ENCODE data around the gene LMTK2.
A peak's percentile ranks its signal among the peaks of the same experiment; 100 is the strongest.

The LMTK2 gene

GRCh38 chr7:98229991-98230745 is 123.5 kb downstream of the LMTK2 start:
- no peak for TF ChIP-seq CTCF (IDR thresholded peaks at IDR 0.05; ENCODE audit: poor library complexity, severe bottlenecking)
- ATAC-seq (ENCODE audit: low read depth): no peak
- H3K4me1 ChIP-seq (ENCODE audit: insufficient read depth, poor library complexity, severe bottlenecking): no peaks in the 10 kb centered on the region
- peak; percentile 54 for DNase-seq (ENCODE audit: low spot score)
- H3K27me3 ChIP-seq (ENCODE audit: insufficient read depth, poor library complexity, severe bottlenecking): no peaks in the 10 kb centered on the region
- H3K27ac ChIP-seq (ENCODE audit: poor library complexity, severe bottlenecking): no peak overlapping the region
- no peak overlapping the region for H3K4me3 ChIP-seq (ENCODE audit: severe bottlenecking)
- no peaks in the 10 kb centered on the region for H3K36me3 ChIP-seq (ENCODE audit: low read depth)
- H3K9me3 ChIP-seq (ENCODE audit: severe bottlenecking): no peaks in the 10 kb centered on the region

GRCh38 chr7:98230746-98231471 is 124.2 kb downstream of the LMTK2 start:
- no peak overlapping the region for H3K27ac ChIP-seq (ENCODE audit: poor library complexity, severe bottlenecking)
- ATAC-seq (ENCODE audit: low read depth): no peak
- peak; percentile 56 for DNase-seq (ENCODE audit: low spot score)
- TF ChIP-seq CTCF (IDR thresholded peaks at IDR 0.05; ENCODE audit: poor library complexity, severe bottlenecking): no peak
- H3K4me1 ChIP-seq (ENCODE audit: insufficient read depth, poor library complexity, severe bottlenecking): no peaks in the 10 kb centered on the region
- no peaks in the 10 kb centered on the region for H3K27me3 ChIP-seq (ENCODE audit: insufficient read depth, poor library complexity, severe bottlenecking)
- no peak overlapping the region for H3K4me3 ChIP-seq (ENCODE audit: severe bottlenecking)
- no peaks in the 10 kb centered on the region for H3K9me3 ChIP-seq (ENCODE audit: severe bottlenecking)
- no peaks in the 10 kb centered on the region for H3K36me3 ChIP-seq (ENCODE audit: low read depth)

- ATAC-seq (ENCODE audit: low read depth) (no peak), DNase-seq (ENCODE audit: low spot score) (peak; percentile 51)
- no peaks in the 10 kb centered on the region for H3K4me1 ChIP-seq (ENCODE audit: insufficient read depth, poor library complexity, severe bottlenecking)
- H3K27ac ChIP-seq (ENCODE audit: poor library complexity, severe bottlenecking): no peak overlapping the region
- H3K27me3 ChIP-seq (ENCODE audit: insufficient read depth, poor library complexity, severe bottlenecking): no peaks in the 10 kb centered on the region
- no peak for TF ChIP-seq CTCF (IDR thresholded peaks at IDR 0.05; ENCODE audit: poor library complexity, severe bottlenecking)
- H3K9me3 ChIP-seq (ENCODE audit: severe bottlenecking): no peaks in the 10 kb centered on the region
- H3K36me3 ChIP-seq (ENCODE audit: low read depth): no peaks in the 10 kb centered on the region
- no peak overlapping the region for H3K4me3 ChIP-seq (ENCODE audit: severe bottlenecking)
Measured at GRCh38 chr7:98231493-98232262, 125.0 kb downstream of the LMTK2 start.

GRCh38 chr7:98232263-98232585 is 125.6 kb downstream of the LMTK2 start:
- no peak overlapping the region for H3K4me3 ChIP-seq (ENCODE audit: severe bottlenecking)
- TF ChIP-seq CTCF (IDR thresholded peaks at IDR 0.05; ENCODE audit: poor library complexity, severe bottlenecking): no peak
- H3K9me3 ChIP-seq (ENCODE audit: severe bottlenecking): no peaks in the 10 kb centered on the region
- H3K36me3 ChIP-seq (ENCODE audit: low read depth): no peaks in the 10 kb centered on the region
- ATAC-seq (ENCODE audit: low read depth) (no peak), DNase-seq (ENCODE audit: low spot score) (no peak)
- H3K27me3 ChIP-seq (ENCODE audit: insufficient read depth, poor library complexity, severe bottlenecking): no peaks in the 10 kb centered on the region
- no peak overlapping the region for H3K27ac ChIP-seq (ENCODE audit: poor library complexity, severe bottlenecking)
- no peaks in the 10 kb centered on the region for H3K4me1 ChIP-seq (ENCODE audit: insufficient read depth, poor library complexity, severe bottlenecking)

All from RWPE2 (cell line).